ENCODE data around the gene PEX5L.

DNA sequence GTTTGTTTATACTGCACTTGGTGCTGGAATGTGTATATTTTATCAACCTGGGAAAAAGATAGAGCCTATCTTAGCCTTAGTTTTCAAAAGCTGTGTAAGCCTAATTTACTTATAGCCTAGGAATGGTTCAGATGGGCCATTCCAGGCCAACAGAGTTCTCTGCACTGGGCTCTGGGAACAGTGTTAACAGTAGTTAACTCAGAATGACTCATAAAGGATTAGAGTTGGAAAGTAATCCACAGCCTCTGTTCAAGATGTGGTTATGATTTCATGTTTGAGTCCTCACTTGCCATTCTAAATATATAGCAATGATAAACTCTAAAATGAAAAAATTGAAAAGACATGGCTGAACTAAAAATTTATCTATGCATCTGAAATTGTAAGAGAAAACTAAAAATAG lies 22.6 kb upstream of the PEX5L start:
- TF ChIP-seq, protein P1, sequence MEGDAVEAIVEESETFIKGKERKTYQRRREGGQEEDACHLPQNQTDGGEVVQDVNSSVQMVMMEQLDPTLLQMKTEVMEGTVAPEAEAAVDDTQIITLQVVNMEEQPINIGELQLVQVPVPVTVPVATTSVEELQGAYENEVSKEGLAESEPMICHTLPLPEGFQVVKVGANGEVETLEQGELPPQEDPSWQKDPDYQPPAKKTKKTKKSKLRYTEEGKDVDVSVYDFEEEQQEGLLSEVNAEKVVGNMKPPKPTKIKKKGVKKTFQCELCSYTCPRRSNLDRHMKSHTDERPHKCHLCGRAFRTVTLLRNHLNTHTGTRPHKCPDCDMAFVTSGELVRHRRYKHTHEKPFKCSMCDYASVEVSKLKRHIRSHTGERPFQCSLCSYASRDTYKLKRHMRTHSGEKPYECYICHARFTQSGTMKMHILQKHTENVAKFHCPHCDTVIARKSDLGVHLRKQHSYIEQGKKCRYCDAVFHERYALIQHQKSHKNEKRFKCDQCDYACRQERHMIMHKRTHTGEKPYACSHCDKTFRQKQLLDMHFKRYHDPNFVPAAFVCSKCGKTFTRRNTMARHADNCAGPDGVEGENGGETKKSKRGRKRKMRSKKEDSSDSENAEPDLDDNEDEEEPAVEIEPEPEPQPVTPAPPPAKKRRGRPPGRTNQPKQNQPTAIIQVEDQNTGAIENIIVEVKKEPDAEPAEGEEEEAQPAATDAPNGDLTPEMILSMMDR (IDR thresholded peaks at IDR 0.05): no peak
- TF ChIP-seq POLR2A (IDR thresholded peaks at IDR 0.05): no peak
